ENCODE results near the gene ANKRD16.

GRCh38 chr10:5818048-5818331 is 71.7 kb downstream of the ANKRD16 start:
- TF ChIP-seq POLR2A (IDR thresholded peaks at IDR 0.05; ENCODE audit: low read depth, low read length) (no peak), POLR2AphosphoS5 (IDR thresholded peaks at IDR 0.05; ENCODE audit: low read depth, low read length) (no peak), TAF1 (IDR thresholded peaks at IDR 0.05; ENCODE audit: borderline replicate concordance, low read depth, low read length) (no peak)
